ELR (cell line): Measurements from ENCODE around the gene PRKCE.
"Not testable (repeated sequence)": the region's sequence is repeated elsewhere in the genome, so short reads cannot be mapped to it uniquely, and the experiment has no call there.

Source experiments
- DNase-seq: peaks from one replicate; pipeline ENCODE4 v3.0.0-alpha.2; 2015; ENCODE audit warnings: low read depth

The PRKCE gene

GRCh38 chr2:45909677-45910191 lies 258.3 kb downstream of the PRKCE start:
- no peak for DNase-seq

GRCh38 chr2:45910473-45911060 lies 259.1 kb downstream of the PRKCE start:
- no peak for DNase-seq

GRCh38 chr2:45911538-45911937 lies 260.1 kb downstream of the PRKCE start:
- no peak for DNase-seq

DNA sequence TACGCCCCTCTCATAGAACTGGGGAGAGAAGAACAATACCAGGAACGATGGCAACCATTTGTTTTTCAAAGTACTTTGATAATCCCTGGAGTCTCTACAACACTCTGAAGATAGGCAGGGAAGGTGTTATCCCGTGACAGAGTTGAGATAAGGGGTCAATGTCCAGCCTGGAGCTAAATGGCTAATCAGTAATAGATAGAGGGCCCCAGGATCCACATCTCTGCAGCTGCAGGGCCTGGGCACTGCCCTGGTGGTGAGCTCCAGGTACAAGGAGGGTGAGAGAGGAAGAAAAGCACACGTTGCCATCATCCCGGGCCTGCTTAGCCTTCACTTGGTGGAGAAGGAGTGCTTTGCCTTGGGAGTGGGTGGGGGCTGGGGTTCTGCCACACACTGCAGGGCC lies 260.6 kb downstream of the PRKCE start:
- no peak for DNase-seq

GRCh38 chr2:45913539-45913938 lies 262.1 kb downstream of the PRKCE start:
- DNase-seq, result no peak

- no peak for DNase-seq
These were observed 264.0 kb downstream of the PRKCE start for GRCh38 chr2:45915523-45915922.

DNA sequence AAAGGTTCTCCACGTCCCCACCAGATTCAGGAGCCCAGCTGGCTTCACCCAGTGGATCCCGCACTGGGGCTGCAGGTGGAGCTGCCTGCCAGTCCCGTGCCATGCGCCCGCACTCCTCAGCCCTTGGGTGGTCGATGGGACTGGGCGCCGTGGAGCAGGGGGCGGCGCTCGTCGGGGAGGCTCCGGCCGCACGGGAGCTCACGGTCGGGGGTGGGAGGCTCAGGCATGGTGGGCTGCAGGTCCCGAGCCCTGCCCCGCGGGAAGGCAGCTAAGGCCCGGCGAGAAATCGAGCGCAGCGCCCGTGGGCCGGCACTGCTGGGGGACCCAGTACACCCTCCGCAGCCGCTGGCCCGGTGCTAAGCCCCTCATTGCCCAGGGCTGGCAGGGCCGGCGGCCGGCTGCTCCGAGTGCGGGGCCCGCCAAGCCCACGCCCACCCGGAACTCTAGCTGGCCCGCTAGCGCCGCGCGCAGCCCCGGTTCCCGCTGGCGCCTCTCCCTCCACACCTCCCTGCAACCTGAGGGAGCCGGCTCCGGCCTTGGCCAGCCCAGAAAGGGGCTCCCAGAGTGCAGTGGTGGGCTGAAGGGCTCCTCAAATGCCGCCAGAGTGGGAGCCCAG lies 266.2 kb downstream of the PRKCE start:
- DNase-seq, result not testable (repeated sequence)

DNA sequence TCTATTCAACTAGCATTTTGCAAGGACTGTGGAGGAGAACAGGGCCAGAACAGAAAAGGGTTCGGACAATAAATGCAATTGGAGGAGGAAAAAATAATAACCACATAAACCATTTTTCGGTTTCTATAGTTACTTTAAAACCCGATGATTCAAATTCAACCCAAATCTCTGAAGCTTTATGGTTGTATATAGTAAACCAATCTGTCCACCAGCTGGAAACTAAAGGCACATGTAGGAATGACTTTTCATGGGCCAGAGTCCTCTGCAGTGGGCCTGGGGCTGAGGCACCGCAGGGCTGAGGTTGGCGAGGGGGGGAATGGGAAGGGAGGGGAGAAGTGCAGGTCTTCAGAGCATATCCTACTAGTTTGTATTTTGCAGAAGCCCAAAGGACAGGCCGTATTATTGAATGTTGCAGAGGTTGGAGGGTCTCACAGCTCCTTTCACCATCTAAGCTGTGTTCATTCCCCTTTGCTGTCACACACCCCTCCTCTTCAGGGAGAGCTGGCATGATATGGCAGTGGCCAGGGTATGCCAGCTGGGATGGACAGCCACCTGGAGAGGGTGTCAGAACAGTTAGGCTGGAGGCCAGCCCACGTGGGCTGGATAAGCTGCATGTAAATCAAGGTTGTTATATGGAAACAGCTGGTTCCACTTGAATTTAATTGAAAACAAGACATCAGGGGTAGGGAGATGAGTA lies 267.1 kb downstream of the PRKCE start:
- DNase-seq, result no peak

DNA sequence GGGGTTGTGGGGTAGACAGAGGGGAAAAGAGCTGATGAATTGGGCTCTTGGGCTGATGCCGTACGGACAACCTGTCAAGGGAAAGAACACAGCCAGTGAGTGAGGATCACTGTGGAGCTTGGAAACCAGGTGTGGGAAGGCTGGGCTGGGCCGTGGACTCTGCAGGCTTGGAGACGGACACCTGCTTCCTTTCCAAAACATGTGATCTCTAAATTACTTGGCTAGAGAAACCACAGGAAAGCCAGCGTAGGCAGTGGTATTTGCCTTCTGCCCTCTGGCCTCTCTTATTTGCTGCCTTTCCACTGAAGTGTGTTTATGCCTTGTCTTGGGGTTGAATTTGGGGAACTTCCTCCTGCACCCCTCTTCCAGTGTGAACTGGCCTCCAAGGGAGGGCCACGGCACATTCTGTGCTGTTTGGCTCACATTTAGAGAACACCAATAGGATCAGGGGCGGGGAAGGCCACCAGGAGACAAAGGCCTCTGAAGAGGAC lies 267.7 kb downstream of the PRKCE start:
- DNase-seq, result no peak

GRCh38 chr2:45919711-45920111 lies 268.2 kb downstream of the PRKCE start:
- DNase-seq, result no peak

GRCh38 chr2:45921921-45922320 lies 270.4 kb downstream of the PRKCE start:
- no peak for DNase-seq

GRCh38 chr2:45922577-45922988 lies 271.1 kb downstream of the PRKCE start:
- DNase-seq, result no peak

DNA sequence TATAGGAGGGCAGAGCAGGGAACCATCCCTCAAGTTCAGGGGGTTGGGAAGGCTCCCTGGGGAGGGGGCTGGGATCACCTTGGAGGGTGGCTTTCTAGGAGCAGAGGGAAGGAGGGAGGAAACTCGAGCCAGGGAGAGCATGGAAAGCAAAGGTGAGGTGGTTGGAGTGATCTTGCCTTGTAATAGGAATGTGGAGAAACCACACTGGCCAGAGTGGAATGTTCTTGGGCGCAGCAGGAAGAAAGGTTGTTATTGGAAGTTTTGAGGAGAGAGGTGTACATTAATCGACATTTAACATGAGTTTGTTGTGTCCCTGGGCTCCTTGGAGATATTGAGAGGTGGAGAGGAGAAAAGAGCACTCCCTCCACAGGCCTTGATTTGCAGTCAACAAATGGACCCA lies 272.2 kb downstream of the PRKCE start:
- DNase-seq, result no peak

DNA sequence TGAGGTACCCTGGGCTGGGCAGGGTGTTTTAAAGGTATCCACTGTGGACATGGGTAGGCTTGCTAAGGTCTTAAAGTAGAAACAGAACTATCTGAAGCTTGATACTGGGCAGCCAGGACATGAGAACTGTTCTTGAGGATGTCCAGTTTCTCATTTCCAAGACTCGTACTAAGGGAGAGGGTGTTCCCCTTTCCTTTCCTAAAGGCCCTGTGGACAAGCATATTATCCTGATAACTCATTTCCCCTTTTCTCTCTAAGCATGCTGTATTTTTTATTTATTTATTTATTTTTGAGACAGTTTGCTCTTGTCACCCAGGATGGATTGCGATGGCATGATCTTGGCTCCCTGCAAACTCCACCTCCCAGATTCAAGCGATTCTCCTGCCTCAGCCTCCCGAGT lies 273.6 kb downstream of the PRKCE start:
- DNase-seq, result no peak

- no peak for DNase-seq
These were observed 274.3 kb downstream of the PRKCE start for GRCh38 chr2:45925636-45926366.

GRCh38 chr2:45928946-45929345 lies 277.5 kb downstream of the PRKCE start:
- no peak for DNase-seq

- no peak for DNase-seq
These were observed 278.4 kb downstream of the PRKCE start for GRCh38 chr2:45929674-45930395.

DNA sequence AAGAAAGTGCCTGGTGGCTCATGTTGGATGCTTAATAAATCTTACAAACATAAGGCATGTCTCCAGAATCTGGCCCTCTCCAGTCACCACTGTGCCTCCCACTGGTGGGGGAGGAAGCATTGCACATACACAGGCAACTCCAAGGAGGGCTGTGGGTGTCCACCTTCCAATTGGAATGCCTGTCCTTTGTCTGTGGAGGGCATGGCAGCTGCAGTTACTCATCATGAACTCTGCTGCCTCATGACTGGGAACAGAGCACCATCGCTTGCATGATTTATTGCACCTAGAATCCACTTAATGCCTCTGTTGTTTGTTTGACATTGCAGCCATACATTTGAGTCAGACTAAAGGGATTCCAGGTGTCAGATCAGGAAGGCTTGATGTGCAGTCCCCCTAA lies 278.9 kb downstream of the PRKCE start:
- peak; percentile 49 for DNase-seq

DNA sequence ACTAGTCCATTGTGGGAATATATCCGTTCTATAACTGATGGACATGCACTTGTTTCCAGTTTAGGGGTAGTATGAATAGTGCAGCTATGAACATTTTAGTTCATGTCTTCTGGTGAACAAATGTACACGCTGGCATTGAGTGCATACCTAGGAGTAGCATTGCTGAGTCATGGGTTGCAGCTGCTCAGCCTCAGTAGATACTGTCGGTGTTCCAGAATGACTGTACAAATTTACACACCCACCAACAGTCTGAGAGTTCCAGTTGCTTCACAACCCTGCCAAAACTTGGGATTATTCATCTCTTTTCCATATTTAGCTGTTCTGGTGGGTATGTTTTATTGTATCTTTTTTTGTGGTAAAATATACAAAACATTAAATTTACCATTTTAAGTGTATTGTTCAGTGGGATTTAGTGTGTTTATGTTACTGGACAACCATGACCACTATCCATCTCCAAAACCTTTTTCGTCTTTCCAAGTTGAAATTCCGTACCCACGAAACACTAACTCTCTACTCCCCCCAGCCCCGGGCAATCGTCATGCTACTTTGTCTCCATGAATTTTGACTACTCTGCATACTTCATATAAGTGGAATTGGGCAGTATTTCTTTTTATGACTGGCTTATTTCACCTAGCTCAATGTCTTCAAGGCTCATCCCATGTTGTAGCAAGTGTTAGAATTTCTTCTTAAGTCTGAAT lies 281.0 kb downstream of the PRKCE start:
- DNase-seq, result peak; percentile 56

DNA sequence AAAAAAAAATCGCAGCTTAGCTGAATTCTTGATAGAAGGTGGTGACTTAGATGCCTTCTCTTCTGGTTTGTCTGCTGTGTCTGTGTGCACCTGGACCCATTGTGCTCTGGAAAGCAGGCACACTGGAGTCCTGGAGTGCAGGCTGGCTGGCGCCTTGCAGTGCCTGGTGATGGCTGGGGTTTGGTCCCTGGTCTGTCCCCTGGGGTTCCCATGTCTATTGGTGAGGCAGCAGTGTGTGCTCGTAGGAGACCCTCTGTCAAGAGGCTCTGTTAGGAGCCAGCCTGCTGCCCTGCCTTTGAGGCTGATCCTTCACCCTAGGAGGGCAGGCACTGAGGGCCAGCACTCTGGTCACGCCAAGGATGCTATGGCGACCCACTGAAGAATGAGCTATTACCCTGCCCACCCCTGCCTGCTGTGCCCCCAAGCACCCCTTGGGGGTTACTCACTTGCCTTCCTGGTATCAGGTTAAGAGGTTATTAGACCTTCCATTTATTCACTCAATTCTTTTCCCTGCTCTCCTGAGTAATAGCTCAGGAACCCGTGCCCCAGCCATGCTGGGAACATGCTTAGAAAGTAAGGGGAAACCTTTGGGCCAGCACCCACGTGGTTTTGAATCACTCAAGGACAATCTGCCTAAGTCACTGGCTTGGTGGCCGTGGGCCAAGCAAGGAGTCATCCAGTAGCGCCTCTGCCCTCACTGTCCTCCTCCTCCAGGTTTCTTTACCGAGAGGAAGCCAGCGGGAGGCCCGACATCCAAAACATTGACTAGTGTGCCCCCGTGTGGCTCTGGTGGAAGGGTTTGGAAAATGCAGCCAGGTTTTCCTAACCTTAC lies 284.5 kb downstream of the PRKCE start:
- peak; percentile 99 for DNase-seq
